Stimulated activated CD4-positive, alpha-beta T cell treated with anti-CD3 and anti-CD28 coated beads, Interleukin-2, amount 100 ng/mL, for 48 hours (primary cell): ENCODE measurements around the gene STX1A.
"Not testable (repeated sequence)": the region's sequence is repeated elsewhere in the genome, so short reads cannot be mapped to it uniquely, and the experiment has no call there.

ENCODE experiments used
- DNase-seq, 2 donors: peaks; one replicate each; pipeline ENCODE4 v3.0.0-alpha.2; 2020

STX1A gene

GRCh38 chr7:73734619-73735527, 15.4 kb upstream of the STX1A start:
- peak; percentile 80 to 81 for DNase-seq

- DNase-seq, result no peak
These were observed 12.9 kb upstream of the STX1A start for GRCh38 chr7:73732397-73732796.

- no peak for DNase-seq
These were observed 11.0 kb upstream of the STX1A start for GRCh38 chr7:73730485-73730884.

- DNase-seq, result no peak
These were observed 9.1 kb upstream of the STX1A start for GRCh38 chr7:73728551-73728950.

- DNase-seq, result no peak
These were observed 8.5 kb upstream of the STX1A start for GRCh38 chr7:73727952-73728351.

- DNase-seq, result no peak
These were observed 6.6 kb upstream of the STX1A start for GRCh38 chr7:73726083-73726466.

GRCh38 chr7:73723813-73724212, 4.3 kb upstream of the STX1A start:
- DNase-seq, result no peak

GRCh38 chr7:73722785-73723184, 3.3 kb upstream of the STX1A start:
- no peak for DNase-seq

GRCh38 chr7:73722182-73722581, 2.7 kb upstream of the STX1A start:
- DNase-seq, result not testable (repeated sequence)

GRCh38 chr7:73721377-73721817, 1.9 kb upstream of the STX1A start:
- DNase-seq, result no peak

GRCh38 chr7:73720443-73720842, 974 bp upstream of the STX1A start:
- not testable (repeated sequence) for DNase-seq

- no peak for DNase-seq
These were observed 319 bp upstream of the STX1A start for GRCh38 chr7:73719806-73720169.

- DNase-seq, result no peak
These were observed 1.0 kb downstream of the STX1A start for GRCh38 chr7:73718438-73718881.

GRCh38 chr7:73717991-73718405, 1.5 kb downstream of the STX1A start:
- DNase-seq, result peak; percentile 58 to 69

- no peak for DNase-seq
These were observed 2.3 kb downstream of the STX1A start for GRCh38 chr7:73717025-73717807.

- no peak for DNase-seq
These were observed 3.1 kb downstream of the STX1A start for GRCh38 chr7:73716318-73716890.

- DNase-seq, result peak; percentile 60 to 62
These were observed 3.7 kb downstream of the STX1A start for GRCh38 chr7:73715648-73716317.

- DNase-seq, result not testable (repeated sequence)
These were observed 6.2 kb downstream of the STX1A start for GRCh38 chr7:73713319-73713718.

GRCh38 chr7:73712773-73713172, 6.7 kb downstream of the STX1A start:
- DNase-seq, result no peak

- DNase-seq, result no peak
These were observed 10.4 kb downstream of the STX1A start for GRCh38 chr7:73708961-73709549.

GRCh38 chr7:73707045-73707631, 12.3 kb downstream of the STX1A start:
- DNase-seq, result no peak
